Liver (tissue), 3 donors: ENCODE measurements around the gene ZNF488.

ENCODE experiments used
- EGR1 ChIP-seq, 2 donors: IDR thresholded peaks; 2 replicates each; pipeline ENCODE4 v1.6.1; 2016 to 2018; ENCODE audit warnings: antibody characterized with exemption in 2 of 2, low read depth in 2 of 2
- FOXA2 ChIP-seq: IDR thresholded peaks from 2 replicates; pipeline ENCODE4 v1.6.1; 2016; ENCODE audit warnings: antibody characterized with exemption
- JUND ChIP-seq, 2 donors: IDR thresholded peaks; 2 replicates each; pipeline ENCODE4 v1.6.1; 2016; ENCODE audit warnings: antibody characterized with exemption in 2 of 2
- MAX ChIP-seq: IDR thresholded peaks from 2 replicates; pipeline ENCODE4 v1.6.1; 2016; ENCODE audit warnings: antibody characterized with exemption
- NR2F2 ChIP-seq: IDR thresholded peaks from 2 replicates; pipeline ENCODE4 v1.6.1; 2016; ENCODE audit warnings: antibody characterized with exemption
- RAD21 ChIP-seq, 2 donors: IDR thresholded peaks; 2 replicates each; pipeline ENCODE4 v1.6.1; 2016; ENCODE audit warnings: antibody characterized with exemption in 2 of 2, mild to moderate bottlenecking in 2 of 2
- RXRA ChIP-seq, 2 donors: IDR thresholded peaks; 2 replicates each; pipeline ENCODE4 v1.6.1; 2017 to 2018; ENCODE audit warnings: antibody characterized with exemption in 2 of 2, mild to moderate bottlenecking in 1 of 2
- SP1 ChIP-seq: IDR thresholded peaks from 2 replicates; pipeline ENCODE4 v1.6.1; 2018; ENCODE audit warnings: antibody characterized with exemption, mild to moderate bottlenecking
- TAF1 ChIP-seq: conservative IDR thresholded peaks from 2 replicates; pipeline ENCODE4 v1.6.1; 2016; ENCODE audit warnings: antibody characterized with exemption, mild to moderate bottlenecking
- ZBTB33 ChIP-seq: IDR thresholded peaks from 2 replicates; pipeline ENCODE4 v1.6.1; 2016; ENCODE audit warnings: antibody characterized with exemption
- TF ChIP-seq, protein P1 (sequence below): fragments of 150-350 bp; IDR thresholded peaks from 2 replicates; pipeline ENCODE4 v1.5.1; 2017; ENCODE audit warnings: improper control_type of control experiment, low read depth, low read length; ENCODE audit not compliant: missing input control
- TF ChIP-seq, protein P2 (sequence below): IDR thresholded peaks from 2 replicates; pipeline ENCODE4 v1.6.1; 2016; ENCODE audit warnings: antibody characterized with exemption, mild to moderate bottlenecking
- donor health status: healthy.
- donor health status: healthy.

DNA sequence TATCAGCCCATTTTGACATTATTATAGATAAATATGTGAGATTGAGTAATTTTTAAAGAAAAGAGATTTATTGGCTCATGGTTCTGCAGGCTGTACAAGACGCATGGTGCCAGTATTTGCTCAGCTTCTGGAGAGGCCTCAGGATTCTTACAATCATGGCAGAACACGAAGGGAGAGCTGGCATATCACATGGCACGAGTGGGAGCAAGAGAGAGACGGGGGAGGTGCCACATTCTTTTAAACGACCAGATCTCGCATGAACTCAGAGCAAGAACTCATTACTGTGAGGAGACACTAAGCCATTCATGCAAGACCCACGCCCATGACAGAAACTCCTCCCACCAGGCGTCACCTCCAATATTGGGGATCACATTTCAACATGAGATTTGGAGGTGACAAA is 40.1 kb upstream of the ZNF488 start:
- TF ChIP-seq, protein P1, sequence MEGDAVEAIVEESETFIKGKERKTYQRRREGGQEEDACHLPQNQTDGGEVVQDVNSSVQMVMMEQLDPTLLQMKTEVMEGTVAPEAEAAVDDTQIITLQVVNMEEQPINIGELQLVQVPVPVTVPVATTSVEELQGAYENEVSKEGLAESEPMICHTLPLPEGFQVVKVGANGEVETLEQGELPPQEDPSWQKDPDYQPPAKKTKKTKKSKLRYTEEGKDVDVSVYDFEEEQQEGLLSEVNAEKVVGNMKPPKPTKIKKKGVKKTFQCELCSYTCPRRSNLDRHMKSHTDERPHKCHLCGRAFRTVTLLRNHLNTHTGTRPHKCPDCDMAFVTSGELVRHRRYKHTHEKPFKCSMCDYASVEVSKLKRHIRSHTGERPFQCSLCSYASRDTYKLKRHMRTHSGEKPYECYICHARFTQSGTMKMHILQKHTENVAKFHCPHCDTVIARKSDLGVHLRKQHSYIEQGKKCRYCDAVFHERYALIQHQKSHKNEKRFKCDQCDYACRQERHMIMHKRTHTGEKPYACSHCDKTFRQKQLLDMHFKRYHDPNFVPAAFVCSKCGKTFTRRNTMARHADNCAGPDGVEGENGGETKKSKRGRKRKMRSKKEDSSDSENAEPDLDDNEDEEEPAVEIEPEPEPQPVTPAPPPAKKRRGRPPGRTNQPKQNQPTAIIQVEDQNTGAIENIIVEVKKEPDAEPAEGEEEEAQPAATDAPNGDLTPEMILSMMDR = no peak
- TF ChIP-seq NR2F2 = no peak
- TF ChIP-seq, protein P2, sequence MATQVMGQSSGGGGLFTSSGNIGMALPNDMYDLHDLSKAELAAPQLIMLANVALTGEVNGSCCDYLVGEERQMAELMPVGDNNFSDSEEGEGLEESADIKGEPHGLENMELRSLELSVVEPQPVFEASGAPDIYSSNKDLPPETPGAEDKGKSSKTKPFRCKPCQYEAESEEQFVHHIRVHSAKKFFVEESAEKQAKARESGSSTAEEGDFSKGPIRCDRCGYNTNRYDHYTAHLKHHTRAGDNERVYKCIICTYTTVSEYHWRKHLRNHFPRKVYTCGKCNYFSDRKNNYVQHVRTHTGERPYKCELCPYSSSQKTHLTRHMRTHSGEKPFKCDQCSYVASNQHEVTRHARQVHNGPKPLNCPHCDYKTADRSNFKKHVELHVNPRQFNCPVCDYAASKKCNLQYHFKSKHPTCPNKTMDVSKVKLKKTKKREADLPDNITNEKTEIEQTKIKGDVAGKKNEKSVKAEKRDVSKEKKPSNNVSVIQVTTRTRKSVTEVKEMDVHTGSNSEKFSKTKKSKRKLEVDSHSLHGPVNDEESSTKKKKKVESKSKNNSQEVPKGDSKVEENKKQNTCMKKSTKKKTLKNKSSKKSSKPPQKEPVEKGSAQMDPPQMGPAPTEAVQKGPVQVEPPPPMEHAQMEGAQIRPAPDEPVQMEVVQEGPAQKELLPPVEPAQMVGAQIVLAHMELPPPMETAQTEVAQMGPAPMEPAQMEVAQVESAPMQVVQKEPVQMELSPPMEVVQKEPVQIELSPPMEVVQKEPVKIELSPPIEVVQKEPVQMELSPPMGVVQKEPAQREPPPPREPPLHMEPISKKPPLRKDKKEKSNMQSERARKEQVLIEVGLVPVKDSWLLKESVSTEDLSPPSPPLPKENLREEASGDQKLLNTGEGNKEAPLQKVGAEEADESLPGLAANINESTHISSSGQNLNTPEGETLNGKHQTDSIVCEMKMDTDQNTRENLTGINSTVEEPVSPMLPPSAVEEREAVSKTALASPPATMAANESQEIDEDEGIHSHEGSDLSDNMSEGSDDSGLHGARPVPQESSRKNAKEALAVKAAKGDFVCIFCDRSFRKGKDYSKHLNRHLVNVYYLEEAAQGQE = no peak
- no peak for TF ChIP-seq JUND (IDR thresholded peaks at IDR 0.05)
- TF ChIP-seq EGR1 (IDR thresholded peaks at IDR 0.05; ENCODE audit: low read depth in 2 of 2) = no peak
- TF ChIP-seq MAX = no peak
- TF ChIP-seq SP1 = no peak
- TF ChIP-seq TAF1 = no peak
- no peak for TF ChIP-seq RAD21 (IDR thresholded peaks at IDR 0.05)
- TF ChIP-seq RXRA (IDR thresholded peaks at IDR 0.05) = no peak
- TF ChIP-seq ZBTB33 = no peak
- no peak for TF ChIP-seq FOXA2
